Stimulated activated CD8-positive, alpha-beta memory T cell treated with anti-CD3 and anti-CD28 coated beads, Interleukin-12 subunit alpha, Interleukin-12 subunit beta, amount 100 ng/mL, for 24 hours (primary cell): ENCODE measurements around the gene TRAF3IP1.
"Not testable (repeated sequence)": the region's sequence is repeated elsewhere in the genome, so short reads cannot be mapped to it uniquely, and the experiment has no call there.

Experiments used
- DNase-seq: peaks from one replicate; pipeline ENCODE4 v3.0.0-alpha.2; 2020; ENCODE audit errors: extremely low read depth

TRAF3IP1 gene

GRCh38 chr2:238308177-238308576 lies 12.1 kb upstream of the TRAF3IP1 start:
- no peak for DNase-seq

- DNase-seq = not testable (repeated sequence)
Observed at GRCh38 chr2:238310721-238311120, 9.6 kb upstream of the TRAF3IP1 start.

DNA sequence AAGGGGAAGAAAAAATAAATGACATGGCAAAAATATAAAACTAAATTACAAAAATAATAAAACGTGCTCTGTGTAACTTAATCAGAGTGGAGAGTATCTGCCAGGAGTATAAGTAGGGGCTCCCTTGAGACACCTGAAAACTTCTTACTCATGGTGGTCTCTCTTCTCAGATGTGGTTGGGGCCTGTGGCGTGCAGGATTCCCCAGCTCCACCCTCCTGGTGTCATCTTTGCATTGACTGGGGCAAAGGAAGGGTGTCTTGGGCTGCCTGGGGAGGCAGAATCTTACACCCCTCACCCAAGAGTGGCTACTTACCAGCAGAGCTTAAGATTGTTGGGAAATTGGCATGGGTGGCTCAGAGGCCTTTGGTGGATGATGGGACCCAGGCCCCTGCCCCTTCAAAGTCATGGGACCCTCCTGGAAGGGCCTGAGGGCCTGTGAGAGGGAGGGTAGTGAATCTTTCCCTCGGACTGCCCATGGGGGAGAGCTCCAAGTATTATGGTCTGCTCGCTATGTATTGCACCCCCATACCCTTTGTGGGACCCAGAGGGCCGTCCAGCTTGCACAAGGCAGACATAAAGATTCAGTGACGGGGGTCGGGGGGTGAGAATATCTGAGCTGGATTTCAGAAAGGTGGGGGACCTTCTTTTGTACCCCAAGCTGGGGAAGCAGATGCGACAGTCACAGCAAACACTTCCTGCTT lies 6.9 kb upstream of the TRAF3IP1 start:
- no peak for DNase-seq

- DNase-seq = no peak
Observed at GRCh38 chr2:238313991-238314350, 6.3 kb upstream of the TRAF3IP1 start.

GRCh38 chr2:238314576-238314975 lies 5.7 kb upstream of the TRAF3IP1 start:
- no peak for DNase-seq

DNA sequence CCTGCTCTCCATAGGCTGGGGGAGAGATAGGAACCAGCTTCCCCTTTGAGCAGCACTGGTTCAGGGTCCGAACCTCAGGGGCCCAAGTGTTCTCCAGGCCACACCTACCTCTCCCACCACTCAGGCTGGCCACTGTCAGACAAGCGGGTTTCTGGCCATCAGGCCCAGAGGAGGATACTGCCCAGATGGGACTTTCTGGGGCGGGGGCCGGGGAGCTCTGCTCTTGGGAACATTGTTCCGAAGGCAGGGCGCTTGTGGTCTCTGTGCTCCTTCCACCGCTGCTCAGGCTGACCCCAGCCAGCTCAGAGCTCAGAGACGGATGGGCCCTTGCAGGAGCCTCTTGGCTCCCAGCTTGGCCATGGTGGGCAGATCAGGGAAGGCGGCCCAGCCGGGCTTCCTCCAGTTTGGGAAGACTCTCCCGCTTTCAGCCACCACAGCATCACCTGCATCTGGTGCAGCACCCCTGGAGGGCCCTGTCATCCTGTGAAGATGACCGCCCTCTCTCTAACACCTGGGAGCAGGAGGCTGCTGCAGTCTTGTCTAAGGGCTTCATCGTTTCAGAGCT lies 5.2 kb upstream of the TRAF3IP1 start:
- DNase-seq = no peak

DNA sequence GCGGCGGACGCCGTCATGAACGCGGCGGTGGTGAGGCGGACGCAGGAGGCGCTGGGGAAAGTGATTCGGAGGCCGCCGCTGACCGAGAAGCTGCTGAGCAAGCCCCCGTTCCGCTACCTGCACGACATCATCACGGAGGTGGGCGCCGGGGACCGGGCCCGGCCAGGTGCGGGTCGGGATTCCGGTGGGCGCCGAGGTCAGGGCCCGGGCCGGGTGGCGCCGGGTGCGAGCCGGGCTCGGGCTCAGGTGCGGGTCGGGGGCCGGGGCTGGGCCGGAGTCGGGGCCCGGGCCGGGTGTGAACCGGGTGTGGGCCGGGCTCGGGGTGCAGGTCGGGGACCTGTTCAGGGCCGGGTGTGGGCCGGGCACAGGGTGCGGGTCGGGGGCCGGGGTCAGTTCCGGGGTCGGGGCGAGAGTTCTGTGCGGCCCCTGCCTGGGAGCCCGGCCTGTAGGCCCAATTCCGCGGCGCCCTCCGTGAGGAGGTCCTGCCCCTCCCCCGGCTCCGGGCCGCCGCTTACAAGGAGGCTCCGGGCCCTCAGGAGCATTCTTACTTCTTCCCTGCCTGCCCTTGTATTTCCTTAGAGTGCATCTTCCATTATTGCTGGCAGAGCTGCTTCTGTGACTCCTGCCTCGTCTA lies 447 bp downstream of the TRAF3IP1 start:
- DNase-seq = no peak

GRCh38 chr2:238321467-238321866 lies 1.1 kb downstream of the TRAF3IP1 start:
- no peak for DNase-seq

DNA sequence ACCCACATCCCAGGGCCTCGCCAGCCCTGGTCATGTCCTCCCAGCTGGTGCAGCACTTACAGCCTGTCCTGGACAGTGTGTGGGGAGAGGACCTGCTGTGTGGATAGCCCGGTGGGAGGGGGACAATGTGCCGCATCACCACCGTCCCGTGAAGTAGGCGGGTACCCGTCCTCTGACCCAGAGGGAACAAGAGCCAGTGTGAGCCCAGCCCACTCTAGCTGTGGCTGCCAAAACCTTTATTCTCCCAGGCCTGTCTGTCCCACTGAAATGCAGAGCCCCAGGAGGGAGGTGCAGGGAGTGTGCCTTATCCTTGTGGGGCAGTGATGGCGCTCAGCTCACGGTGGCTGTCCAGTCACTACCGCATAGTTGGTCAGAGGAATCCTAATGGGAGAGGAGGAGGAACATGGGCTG lies 1.7 kb downstream of the TRAF3IP1 start:
- no peak for DNase-seq

- not testable (repeated sequence) for DNase-seq
Observed at GRCh38 chr2:238324248-238324647, 3.9 kb downstream of the TRAF3IP1 start.

GRCh38 chr2:238325694-238326093 lies 5.4 kb downstream of the TRAF3IP1 start:
- no peak for DNase-seq

- no peak for DNase-seq
Observed at GRCh38 chr2:238326801-238327365, 6.6 kb downstream of the TRAF3IP1 start.

- no peak for DNase-seq
Observed at GRCh38 chr2:238327751-238328150, 7.4 kb downstream of the TRAF3IP1 start.

DNA sequence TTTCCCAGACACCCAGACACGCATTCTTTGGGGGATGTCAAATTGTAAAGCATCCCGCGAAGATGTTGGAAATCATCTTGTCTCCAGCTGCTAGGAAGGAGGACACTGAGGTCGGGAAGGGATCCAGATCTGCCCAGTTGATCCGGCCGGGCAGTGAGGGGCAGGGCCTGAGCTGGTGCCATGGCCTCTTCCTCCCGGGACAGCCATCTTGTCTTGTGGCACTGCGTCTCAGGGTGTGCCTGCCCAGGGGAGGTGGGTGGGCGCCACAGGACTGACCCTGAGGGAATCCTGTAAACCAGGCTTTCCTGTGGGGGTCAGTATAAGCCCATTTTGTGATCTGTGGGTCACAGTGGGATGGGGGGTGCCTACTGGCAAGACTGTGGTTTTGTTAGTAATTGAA lies 10.1 kb downstream of the TRAF3IP1 start:
- no peak for DNase-seq

GRCh38 chr2:238331916-238332315 lies 11.6 kb downstream of the TRAF3IP1 start:
- no peak for DNase-seq

DNA sequence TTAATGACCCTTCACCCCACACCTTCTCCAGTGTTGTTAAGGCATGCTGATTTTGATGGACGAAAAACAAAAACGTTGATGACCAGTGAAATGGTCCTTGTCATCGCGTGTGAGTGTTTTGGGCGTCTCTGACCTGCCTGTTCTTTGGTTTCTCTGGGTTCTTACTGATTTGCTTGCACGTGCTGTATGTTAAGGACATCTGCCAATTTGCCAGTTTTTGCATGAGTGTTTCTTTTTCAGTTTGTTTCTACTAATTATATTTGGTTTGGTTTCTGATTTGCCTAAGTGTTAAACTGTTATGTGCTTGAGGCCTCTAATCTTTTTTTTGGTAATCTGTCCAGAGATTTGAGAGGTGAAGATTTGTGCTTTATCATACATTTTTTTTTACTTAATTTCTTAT lies 14.6 kb downstream of the TRAF3IP1 start:
- no peak for DNase-seq

DNA sequence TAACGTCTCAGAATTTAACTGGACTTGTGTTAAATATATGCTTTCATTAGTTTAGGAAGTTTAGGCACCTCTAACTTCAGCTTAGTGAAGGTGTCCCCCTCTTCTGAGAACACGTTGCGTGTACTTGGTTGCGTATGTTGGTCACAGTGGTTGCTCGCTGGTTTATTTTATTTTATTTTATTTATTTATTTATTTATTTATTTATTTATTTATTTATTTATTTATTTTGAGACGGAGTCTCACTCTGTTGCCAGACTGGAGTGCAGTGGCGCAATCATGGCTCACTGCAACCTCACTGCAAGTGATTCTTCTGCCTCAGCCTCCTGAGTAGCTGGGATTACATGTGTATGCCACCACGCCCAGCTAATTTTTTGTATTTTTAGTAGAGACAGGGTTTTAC lies 15.3 kb downstream of the TRAF3IP1 start:
- DNase-seq = not testable (repeated sequence)

DNA sequence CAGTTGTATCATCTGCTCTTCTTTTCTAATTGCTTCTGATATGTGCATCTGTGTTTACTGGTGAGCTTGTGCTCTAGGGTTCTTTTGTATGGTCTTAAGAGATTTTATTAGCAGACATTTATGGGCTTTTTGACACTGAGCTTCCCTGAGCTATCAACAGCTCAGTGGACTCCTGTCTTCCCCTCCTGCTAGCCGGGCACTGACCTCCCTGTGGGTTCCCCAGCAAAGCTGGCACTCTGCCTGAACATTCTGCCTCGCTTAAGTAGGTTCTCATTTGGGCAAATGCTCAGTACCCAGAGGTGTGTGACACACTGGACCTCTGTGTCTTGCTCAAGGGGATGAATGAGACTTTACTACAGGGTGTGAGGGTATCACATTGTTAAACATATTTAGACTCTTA lies 15.8 kb downstream of the TRAF3IP1 start:
- no peak for DNase-seq

GRCh38 chr2:238336793-238337444 lies 16.6 kb downstream of the TRAF3IP1 start:
- no peak for DNase-seq

GRCh38 chr2:238337846-238338245 lies 17.5 kb downstream of the TRAF3IP1 start:
- DNase-seq = no peak

- no peak for DNase-seq
Observed at GRCh38 chr2:238338710-238339394, 18.5 kb downstream of the TRAF3IP1 start.

- DNase-seq = no peak
Observed at GRCh38 chr2:238339395-238339780, 19.1 kb downstream of the TRAF3IP1 start.
